Measurements from ENCODE around the gene VNN1. TPM values are rescaled to one million over a fixed set of nuclear protein-coding genes. Genes with fewer than 3 reads are reported as not detected.

The VNN1 gene
- total RNA-seq, result 0.19 and 0.26 TPM in 2 replicates

GRCh38 chr6:132713352-132714134 is at the start of gene VNN1:
Gene VNN1, minus strand, starts transcription at chr6:132714055. Its CDS starts 20 bp downstream, at chr6:132714035.

GRCh38 chr6:132659082-132659481 is 54.8 kb downstream of the VNN1 start, which contains the start of gene TAAR1:
Gene TAAR1, minus strand, starts transcription at chr6:132659182. Its CDS starts 13,179 bp downstream, at chr6:132646003.

Other genes starting within 250 kb of the VNN1 start
- 40.6 and 83.9 TPM in 2 replicates for gene STX7, start 200.9 kb downstream of the VNN1 start, total RNA-seq
- not detected in 2 replicates for gene TAAR9, start 175.8 kb downstream of the VNN1 start, total RNA-seq
- gene TAAR8, start 161.4 kb downstream of the VNN1 start, total RNA-seq, result not detected in 2 replicates
- not detected in 2 replicates for gene TAAR6, start 143.7 kb downstream of the VNN1 start, total RNA-seq
- gene TAAR5, start 124.3 kb downstream of the VNN1 start, total RNA-seq, result not detected in 2 replicates
- not detected in 2 replicates for gene TAAR2, start 89.8 kb downstream of the VNN1 start, total RNA-seq
- gene TAAR1, start 54.9 kb downstream of the VNN1 start, total RNA-seq, result not detected in 2 replicates
- 0.56 and 0.66 TPM in 2 replicates for gene VNN2, start 43.8 kb upstream of the VNN1 start, total RNA-seq
- gene SLC18B1, start 84.6 kb upstream of the VNN1 start, total RNA-seq, result 10.4 and 15.4 TPM in 2 replicates
- 1,473 and 1,751 TPM in 2 replicates for gene RPS12, start 100.5 kb upstream of the VNN1 start, total RNA-seq

All from aortic smooth muscle cell (primary cell).